Upper lobe of left lung (tissue), 4 donors: ENCODE results near the gene TRIM67.

Experiments used
- POLR2A ChIP-seq, 4 donors: fragments of 450-650 bp; IDR thresholded peaks; one replicate each; pipeline ENCODE4 v1.5.1; 2016 to 2017; ENCODE audit warnings: antibody characterized with exemption in 4 of 4, mild to moderate bottlenecking in 2 of 4
- POLR2AphosphoS5 ChIP-seq, 2 donors: sonication (generic); formaldehyde crosslinking; IDR thresholded peaks; one replicate each; pipeline ENCODE4 v1.5.1; 2017; ENCODE audit warnings: antibody characterized with exemption in 2 of 2

- TF ChIP-seq POLR2A (IDR thresholded peaks at IDR 0.05): no peak
- TF ChIP-seq POLR2AphosphoS5 (IDR thresholded peaks at IDR 0.05): no peak
These were observed 24.7 kb downstream of the TRIM67 start for GRCh38 chr1:231186356-231187115.
